HuH-7.5 (cell line): ENCODE measurements around the gene KIF26B.

Experiments
- DNase-seq: peaks from one replicate; pipeline ENCODE4 v3.0.0; 2011; ENCODE audit warnings: low spot score

Gene KIF26B

DNA sequence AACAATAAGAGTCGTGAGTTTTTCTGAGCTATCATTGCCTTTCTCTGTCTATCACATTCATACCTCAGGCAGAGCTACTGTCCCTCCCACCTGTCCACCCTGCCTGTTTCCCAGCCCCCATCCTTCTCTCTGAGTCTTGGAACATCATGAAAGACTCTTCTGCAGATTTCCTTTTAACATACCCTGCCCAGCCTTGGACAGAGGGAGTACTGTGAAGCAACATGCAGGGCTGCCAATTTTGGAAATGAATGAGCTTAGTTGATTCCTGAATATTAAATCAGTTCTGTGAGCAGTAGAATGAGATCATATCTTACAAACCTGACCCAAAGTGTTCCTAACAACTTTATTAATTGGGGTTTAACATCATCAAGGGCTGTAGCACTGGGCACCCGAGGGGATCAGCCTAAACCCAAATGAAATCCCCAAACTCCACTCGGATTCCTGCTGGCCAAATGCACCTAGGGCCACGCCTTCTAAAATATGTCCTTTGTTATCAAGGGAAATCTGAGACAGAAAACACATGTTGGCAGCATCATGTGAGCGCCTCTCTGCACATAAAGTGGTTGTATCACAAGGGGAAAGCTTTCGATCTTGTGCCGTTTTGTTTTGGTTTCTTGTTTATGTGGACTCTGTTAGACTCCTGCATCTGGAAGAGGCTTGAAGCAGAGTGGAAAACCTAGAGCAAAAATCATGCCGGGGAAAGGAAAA, 357.6 kb downstream of the KIF26B start:
- no peak for DNase-seq

- no peak for DNase-seq
Observed at GRCh38 chr1:245512980-245513578, 358.3 kb downstream of the KIF26B start.

GRCh38 chr1:245516284-245516759, 361.5 kb downstream of the KIF26B start:
- peak; percentile 50 for DNase-seq

DNA sequence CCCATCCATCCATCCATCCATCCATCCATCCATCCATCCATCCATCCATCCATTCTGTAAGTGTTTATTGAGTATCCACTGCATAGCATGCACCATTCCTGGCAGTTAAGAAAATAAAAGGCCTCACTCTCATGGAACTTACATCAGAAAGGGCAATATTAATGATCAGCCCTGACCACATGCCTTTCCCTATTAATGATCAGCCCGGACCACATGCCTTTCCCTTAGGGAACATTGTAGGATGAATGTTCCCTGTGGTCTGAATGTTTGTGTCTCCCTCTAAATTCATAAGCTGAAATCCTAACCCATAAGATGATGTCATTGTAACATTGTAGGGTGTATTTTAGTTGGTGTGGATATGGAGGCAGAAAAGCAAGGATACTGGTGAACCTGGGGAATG, 365.8 kb downstream of the KIF26B start:
- no peak for DNase-seq

DNA sequence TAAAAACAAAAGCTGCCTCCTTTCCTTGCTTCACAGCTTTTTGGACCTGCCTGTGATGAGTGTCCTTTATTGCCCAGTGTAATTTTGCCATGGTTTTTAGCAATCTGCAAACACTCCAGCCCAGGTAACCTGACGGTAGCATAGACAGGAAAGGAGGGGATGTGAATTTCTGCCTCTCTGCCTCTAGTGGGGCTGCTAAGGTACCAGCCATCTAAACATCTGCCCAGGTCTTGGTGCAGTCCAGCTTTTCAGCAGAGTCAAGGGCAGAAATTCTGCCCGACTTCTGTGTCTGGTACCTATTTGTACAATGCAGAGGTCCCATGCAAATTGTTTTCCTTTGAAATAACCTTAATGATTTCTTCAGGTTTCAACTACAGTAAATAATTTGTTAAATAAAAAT, 371.4 kb downstream of the KIF26B start:
- no peak for DNase-seq

DNA sequence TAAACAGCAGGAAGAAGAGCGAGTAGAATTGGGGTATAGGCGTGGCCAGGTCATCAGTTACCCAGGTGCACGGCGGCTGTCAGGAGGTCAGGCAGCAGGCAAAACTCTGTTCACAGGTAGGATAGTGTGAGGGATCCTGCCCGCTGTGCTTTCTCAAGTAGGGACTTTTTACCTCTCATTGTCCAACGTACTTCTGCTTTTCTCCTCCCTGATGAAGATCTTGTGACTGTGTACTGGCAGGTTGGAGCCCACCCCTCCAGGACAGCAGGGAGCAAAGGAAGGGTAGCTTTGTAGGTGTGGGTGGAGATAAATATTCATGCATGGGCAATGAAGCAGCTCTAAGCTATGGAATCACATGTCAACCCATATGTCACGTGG, 373.5 kb downstream of the KIF26B start:
- DNase-seq = no peak

- DNase-seq = no peak
Observed at GRCh38 chr1:245530937-245531336, 376.2 kb downstream of the KIF26B start.

GRCh38 chr1:245537992-245538391, 383.2 kb downstream of the KIF26B start:
- DNase-seq = no peak

- no peak for DNase-seq
Observed at GRCh38 chr1:245538671-245539070, 383.9 kb downstream of the KIF26B start.

- no peak for DNase-seq
Observed at GRCh38 chr1:245541369-245541768, 386.6 kb downstream of the KIF26B start.

- DNase-seq = no peak
Observed at GRCh38 chr1:245542365-245542764, 387.6 kb downstream of the KIF26B start.

DNA sequence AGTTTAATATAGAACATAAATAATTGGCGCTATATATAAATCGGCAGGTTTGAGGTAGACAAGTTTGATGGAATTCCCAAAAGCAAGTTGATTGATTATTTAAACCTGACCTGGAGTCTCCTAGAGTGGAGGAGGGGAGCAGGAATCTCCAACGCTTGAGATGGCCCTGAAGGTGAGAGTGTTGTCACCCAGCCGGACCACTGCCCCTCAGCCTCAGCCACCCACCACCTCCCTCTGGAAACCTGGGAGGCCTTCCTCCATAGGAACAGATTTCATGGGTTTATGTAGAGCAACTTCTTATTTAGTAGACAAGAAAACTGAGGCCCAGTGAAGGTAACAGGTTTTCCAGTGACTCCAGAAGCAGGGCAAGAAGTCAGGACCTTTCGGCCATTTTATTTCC, 389.5 kb downstream of the KIF26B start:
- DNase-seq = no peak

GRCh38 chr1:245546875-245547274, 392.1 kb downstream of the KIF26B start:
- no peak for DNase-seq

DNA sequence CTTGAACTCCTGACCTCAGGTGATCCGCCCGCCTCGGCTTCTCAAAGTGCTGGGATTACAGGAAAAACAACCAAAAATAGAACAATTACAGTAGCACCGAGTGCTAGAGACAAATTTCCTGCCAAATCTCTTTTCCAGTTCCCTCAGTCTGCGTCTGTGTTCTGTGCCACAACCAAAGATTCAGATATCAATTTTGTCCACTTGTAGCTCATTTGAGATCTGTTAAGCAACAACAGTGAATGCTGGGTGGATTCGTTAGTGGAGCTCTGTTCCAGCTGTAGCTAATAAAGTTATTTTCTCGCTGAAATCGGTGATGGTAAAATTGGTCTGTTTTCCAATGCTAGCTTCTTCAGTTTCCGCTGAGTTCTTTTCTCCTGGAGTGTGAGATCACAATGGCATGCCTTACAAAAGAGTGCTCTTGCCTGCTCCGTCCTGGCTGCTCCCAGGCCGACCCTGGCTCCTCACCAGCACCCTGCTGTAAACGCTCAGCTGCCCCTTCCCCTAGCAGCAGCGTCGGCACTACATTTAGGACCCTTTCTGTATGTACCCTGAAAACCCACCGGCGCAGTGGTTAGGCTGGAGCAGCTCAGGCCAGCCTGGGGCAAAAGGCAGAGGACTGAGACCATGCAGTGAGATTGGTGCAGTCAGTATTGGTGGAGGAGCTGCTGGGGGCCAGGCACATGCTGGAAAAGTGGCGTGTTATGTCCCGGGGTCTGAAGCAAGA, 395.4 kb downstream of the KIF26B start:
- DNase-seq = no peak

- DNase-seq = no peak
Observed at GRCh38 chr1:245550720-245551043, 395.9 kb downstream of the KIF26B start.

DNA sequence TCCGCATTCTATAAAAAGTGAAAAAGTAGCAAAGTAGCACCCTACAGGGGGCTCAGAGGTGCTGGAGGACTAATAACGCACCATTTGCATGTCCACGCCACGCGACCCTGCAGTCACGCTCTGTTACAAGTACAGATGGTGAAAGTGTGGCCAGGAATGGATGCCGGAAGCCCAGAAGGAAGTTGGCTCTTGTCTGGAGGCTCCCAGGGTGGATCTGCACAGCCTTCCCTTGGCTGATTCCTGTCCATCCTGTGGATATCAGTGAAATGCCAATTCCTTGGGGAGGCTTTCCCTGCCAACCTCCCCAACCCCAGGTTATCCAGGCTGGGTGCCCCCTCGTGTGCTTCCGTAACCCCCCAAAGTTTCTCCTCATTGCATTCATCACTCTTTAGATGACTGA, 396.8 kb downstream of the KIF26B start:
- DNase-seq = no peak

DNA sequence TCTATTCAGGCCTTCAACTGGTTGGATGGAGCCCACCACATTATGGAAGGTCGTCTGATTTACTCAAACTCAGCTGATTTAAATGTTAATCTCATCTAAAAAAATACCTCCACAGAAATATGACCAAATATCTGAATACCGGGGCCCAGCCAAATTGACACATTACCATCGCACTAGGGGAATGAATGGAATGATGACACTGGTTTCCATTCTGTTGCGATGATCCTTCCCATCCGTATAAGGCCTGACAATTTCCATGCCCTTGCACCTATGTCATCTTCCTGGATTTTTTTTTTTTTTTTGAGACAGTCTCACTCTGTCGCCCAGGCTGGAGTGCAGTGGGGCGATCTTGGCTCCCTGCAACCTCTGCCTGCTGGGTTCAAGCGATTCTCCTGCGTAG, 397.5 kb downstream of the KIF26B start:
- DNase-seq = no peak

- DNase-seq = no peak
Observed at GRCh38 chr1:245556057-245556456, 401.3 kb downstream of the KIF26B start.

- DNase-seq = no peak
Observed at GRCh38 chr1:245558069-245558468, 403.3 kb downstream of the KIF26B start.

GRCh38 chr1:245560316-245560859, 405.6 kb downstream of the KIF26B start:
- no peak for DNase-seq

DNA sequence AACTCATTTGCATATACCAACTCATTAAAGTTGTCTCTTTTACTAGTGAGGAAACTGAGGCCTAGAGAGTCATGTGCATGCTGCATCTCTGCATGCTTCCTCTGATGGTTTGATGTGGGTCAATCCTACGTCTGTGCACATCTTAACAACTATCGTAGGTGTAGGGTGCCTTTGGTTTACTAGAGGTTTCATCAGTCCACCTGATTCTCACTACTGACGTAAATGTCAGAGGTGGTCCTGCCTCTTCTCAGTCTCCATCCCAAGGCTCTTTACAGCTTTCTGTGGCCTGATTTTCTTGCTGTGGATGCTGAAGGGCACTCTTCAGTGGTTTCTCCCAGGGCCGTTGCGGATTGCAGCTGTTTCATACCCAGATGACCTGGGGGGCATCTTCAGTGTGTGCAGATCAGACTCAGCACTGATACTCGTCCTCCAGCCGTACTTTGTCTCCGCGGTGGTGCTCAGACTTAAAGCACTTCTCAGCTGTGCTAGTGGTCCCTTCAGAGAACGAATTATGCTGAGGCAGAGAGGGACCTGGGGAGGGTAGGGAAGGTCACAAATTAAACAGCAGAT, 407.0 kb downstream of the KIF26B start:
- no peak for DNase-seq

DNA sequence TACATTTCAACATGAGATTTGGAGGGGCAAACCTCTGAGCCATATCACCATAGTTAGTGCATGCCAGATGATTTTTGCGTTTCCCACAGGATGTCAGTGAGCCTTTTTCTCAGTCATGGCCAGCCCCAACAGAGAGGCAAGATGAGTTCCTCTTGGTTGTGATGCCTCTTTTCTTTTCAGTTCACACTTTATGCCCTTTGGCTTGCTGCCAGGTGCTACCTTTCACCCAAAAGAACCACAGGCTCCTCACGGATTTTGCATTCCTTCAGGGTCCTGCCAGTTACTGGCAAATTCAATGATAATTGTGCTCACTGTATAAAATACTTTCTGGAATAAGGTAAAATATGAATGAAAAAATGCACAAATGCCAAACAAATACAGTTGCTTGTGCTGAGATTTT, 411.3 kb downstream of the KIF26B start:
- no peak for DNase-seq

- DNase-seq = no peak
Observed at GRCh38 chr1:245566952-245567351, 412.2 kb downstream of the KIF26B start.
